Smooth muscle cell (in vitro differentiated cells): Measurements from ENCODE around the gene SCYGR3. TPM values are rescaled to one million over a fixed set of nuclear protein-coding genes. Genes with fewer than 3 reads are reported as not detected.

Experiments
- DNase-seq: peaks from one replicate; lab custom pipeline; 2025; ENCODE audit not compliant: unreplicated experiment; lab: John Stamatoyannopoulos, UW
- H2AFZ ChIP-seq: fragments of 200-600 bp; sonication (generic); 2 replicates; pipeline ENCODE4 v1.6.0; 2016; ENCODE audit warnings: antibody characterized with exemption, low read depth, mild to moderate bottlenecking
- H3F3A ChIP-seq: fragments of 200-600 bp; sonication (generic); 2 replicates; pipeline ENCODE4 v1.6.0; 2017; ENCODE audit warnings: antibody characterized with exemption, low read depth
- H3K27ac ChIP-seq: fragments of 200-600 bp; sonication (generic); 2 replicates; pipeline ENCODE4 v1.5.1; 2016; ENCODE audit warnings: low read depth, mild to moderate bottlenecking
- H3K27me3 ChIP-seq: fragments of 200-600 bp; sonication (generic); 2 replicates; pipeline ENCODE4 v1.6.1; 2016; ENCODE audit warnings: low read depth, mild to moderate bottlenecking
- H3K36me3 ChIP-seq: fragments of 200-600 bp; sonication (generic); 2 replicates; pipeline ENCODE4 v1.5.1; 2016; ENCODE audit warnings: low read depth
- H3K4me1 ChIP-seq: fragments of 200-600 bp; sonication (generic); 2 replicates; pipeline ENCODE4 v1.5.1; 2016; ENCODE audit warnings: low read depth
- H3K4me2 ChIP-seq: fragments of 200-600 bp; sonication (generic); 2 replicates; pipeline ENCODE4 v1.6.0; 2016; ENCODE audit warnings: mild to moderate bottlenecking
- H3K4me3 ChIP-seq: fragments of 200-600 bp; sonication (generic); 2 replicates; pipeline ENCODE4 v1.5.1; 2016; ENCODE audit warnings: mild to moderate bottlenecking
- H3K79me2 ChIP-seq: fragments of 200-600 bp; sonication (generic); 2 replicates; pipeline ENCODE4 v1.6.0; 2016; ENCODE audit warnings: low read depth, mild to moderate bottlenecking
- H3K9ac ChIP-seq: fragments of 200-600 bp; sonication (generic); 2 replicates; pipeline ENCODE4 v1.6.0; 2016; ENCODE audit warnings: low read depth
- H3K9me3 ChIP-seq: fragments of 200-600 bp; sonication (generic); replicated peaks from 2 replicates; pipeline ENCODE4 v1.5.1; 2016; ENCODE audit warnings: low read depth
- H4K20me1 ChIP-seq: fragments of 200-600 bp; sonication (generic); 2 replicates; pipeline ENCODE4 v1.6.0; 2016; ENCODE audit warnings: low read depth
- WGBS: methylation state at CpG from one replicate; pipeline ENCODE4 v1.1.7; 2016; ENCODE audit warnings: low lambda C conversion rate; 5-methylcytosine and 5-hydroxymethylcytosine counted together
- polyA plus RNA-seq: library from polyadenylated mRNA; unstranded; fragments of >200 nt; fragmentation: Nextera tagmentation; extraction: Ambion mirVana; gene quantifications from 2 replicates; pipeline ENCODE4 v1.2.1, GENCODE V29; 2016
- total RNA-seq: library from RNA; depleted of rRNA; stranded (reverse); fragments of >200 nt; gene quantifications from 2 replicates; pipeline ENCODE4 v1.2.3, GENCODE V29; 2014
- TF ChIP-seq, protein P1 (sequence below): fragments of 200-600 bp; sonication (generic); IDR thresholded peaks from 2 replicates; pipeline ENCODE4 v1.5.1; 2017; ENCODE audit warnings: borderline replicate concordance, mild to moderate bottlenecking, antibody characterized with exemption; ENCODE audit not compliant: insufficient read depth, poor library complexity, severe bottlenecking

SCYGR3 gene
- total and polyA plus RNA-seq, 2 experiments from 2014 or later, result not detected

GRCh38 chr2:227582369-227582768, 32.3 kb downstream of the SCYGR3 start:
- Histone ChIP-seq H3K9me3 (no peaks in the 10 kb centered on the region), H3K4me1 (no peaks in the 10 kb centered on the region), H2AFZ (no peak overlapping the region), H3K9ac (no peak overlapping the region), H3F3A (no peaks in the 10 kb centered on the region), H3K27me3 (no peaks in the 10 kb centered on the region), H3K79me2 (no peaks in the 10 kb centered on the region), H3K36me3 (no peaks in the 10 kb centered on the region), H3K27ac (no peak overlapping the region), H3K4me2 (no peak overlapping the region), H3K4me3 (no peak overlapping the region), H4K20me1 (no peaks in the 10 kb centered on the region)
- TF ChIP-seq, protein P1, sequence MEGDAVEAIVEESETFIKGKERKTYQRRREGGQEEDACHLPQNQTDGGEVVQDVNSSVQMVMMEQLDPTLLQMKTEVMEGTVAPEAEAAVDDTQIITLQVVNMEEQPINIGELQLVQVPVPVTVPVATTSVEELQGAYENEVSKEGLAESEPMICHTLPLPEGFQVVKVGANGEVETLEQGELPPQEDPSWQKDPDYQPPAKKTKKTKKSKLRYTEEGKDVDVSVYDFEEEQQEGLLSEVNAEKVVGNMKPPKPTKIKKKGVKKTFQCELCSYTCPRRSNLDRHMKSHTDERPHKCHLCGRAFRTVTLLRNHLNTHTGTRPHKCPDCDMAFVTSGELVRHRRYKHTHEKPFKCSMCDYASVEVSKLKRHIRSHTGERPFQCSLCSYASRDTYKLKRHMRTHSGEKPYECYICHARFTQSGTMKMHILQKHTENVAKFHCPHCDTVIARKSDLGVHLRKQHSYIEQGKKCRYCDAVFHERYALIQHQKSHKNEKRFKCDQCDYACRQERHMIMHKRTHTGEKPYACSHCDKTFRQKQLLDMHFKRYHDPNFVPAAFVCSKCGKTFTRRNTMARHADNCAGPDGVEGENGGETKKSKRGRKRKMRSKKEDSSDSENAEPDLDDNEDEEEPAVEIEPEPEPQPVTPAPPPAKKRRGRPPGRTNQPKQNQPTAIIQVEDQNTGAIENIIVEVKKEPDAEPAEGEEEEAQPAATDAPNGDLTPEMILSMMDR, result no peak
- no peak for DNase-seq

- no peaks in the 10 kb centered on the region for H3F3A ChIP-seq
- 95% methylated on average over 1 of the region's 1 CpG for WGBS
These were observed 34.8 kb downstream of the SCYGR3 start for GRCh38 chr2:227579791-227580190.

GRCh38 chr2:227578642-227579041, 36.0 kb downstream of the SCYGR3 start:
- H3K9ac ChIP-seq, result no peak overlapping the region
- no peaks in the 10 kb centered on the region for H3K4me1 ChIP-seq
- no peaks in the 10 kb centered on the region for H4K20me1 ChIP-seq
- no peak overlapping the region for H3K4me2 ChIP-seq
- no peaks in the 10 kb centered on the region for H3K9me3 ChIP-seq
- TF ChIP-seq, protein P1, result no peak
- no peaks in the 10 kb centered on the region for H3K79me2 ChIP-seq
- 69% methylated on average over 2 of the region's 2 CpGs for WGBS
- DNase-seq, result no peak
- no peak overlapping the region for H3K4me3 ChIP-seq
- H3K36me3 ChIP-seq, result no peaks in the 10 kb centered on the region
- no peak overlapping the region for H3K27ac ChIP-seq
- no peaks in the 10 kb centered on the region for H3K27me3 ChIP-seq
- no peak overlapping the region for H2AFZ ChIP-seq
- H3F3A ChIP-seq, result no peaks in the 10 kb centered on the region

More at GRCh38 chr2:227579791-227580190, 34.8 kb downstream of the SCYGR3 start:
- H3K27ac ChIP-seq, result no peak overlapping the region
- TF ChIP-seq, protein P1, result no peak
- no peak overlapping the region for H3K4me3 ChIP-seq
- H3K79me2 ChIP-seq, result no peaks in the 10 kb centered on the region
- no peak overlapping the region for H3K9ac ChIP-seq
- no peaks in the 10 kb centered on the region for H4K20me1 ChIP-seq
- no peak for DNase-seq
- H3K4me2 ChIP-seq, result no peak overlapping the region
- H3K9me3 ChIP-seq, result no peaks in the 10 kb centered on the region
- no peaks in the 10 kb centered on the region for H3K4me1 ChIP-seq
- no peaks in the 10 kb centered on the region for H3K36me3 ChIP-seq
- H2AFZ ChIP-seq, result no peak overlapping the region
- H3K27me3 ChIP-seq, result no peaks in the 10 kb centered on the region

DNA sequence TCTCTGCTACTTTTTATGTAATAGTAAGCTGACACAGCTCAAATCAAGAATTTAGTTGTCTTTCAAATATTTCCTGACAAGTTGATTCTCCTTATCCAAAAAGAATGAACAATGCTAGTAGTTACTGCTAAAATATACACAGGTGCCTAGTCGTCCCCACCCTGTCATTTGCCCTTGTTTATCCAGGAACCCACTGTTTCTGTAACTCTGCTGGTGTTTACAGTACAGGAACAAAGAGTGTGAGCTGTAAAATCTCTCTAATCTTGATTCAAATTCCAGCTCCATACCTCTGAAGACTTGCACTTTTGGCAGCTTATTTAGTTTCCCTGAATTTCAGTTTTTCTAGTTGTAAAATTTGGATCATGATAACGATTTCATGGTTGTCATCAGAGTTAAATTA, 37.1 kb downstream of the SCYGR3 start:
- H3K4me2 ChIP-seq, result no peak overlapping the region
- no peaks in the 10 kb centered on the region for H3K9me3 ChIP-seq
- no peaks in the 10 kb centered on the region for H4K20me1 ChIP-seq
- no peaks in the 10 kb centered on the region for H3K4me1 ChIP-seq
- no peaks in the 10 kb centered on the region for H3K36me3 ChIP-seq
- H3F3A ChIP-seq, result peaks cover 3% of the 10 kb centered on the region
- TF ChIP-seq, protein P1, result no peak
- no peaks in the 10 kb centered on the region for H3K27me3 ChIP-seq
- H3K9ac ChIP-seq, result no peak overlapping the region
- H3K27ac ChIP-seq, result no peak overlapping the region
- no peak overlapping the region for H2AFZ ChIP-seq
- WGBS, result 71% methylated on average over 2 of the region's 2 CpGs
- H3K4me3 ChIP-seq, result no peak overlapping the region
- DNase-seq, result no peak
- H3K79me2 ChIP-seq, result no peaks in the 10 kb centered on the region
